NK-92 (cell line): ENCODE data around the gene SLC4A9.

Experiments used
- DNase-seq: peaks from one replicate; lab custom pipeline; 2025; ENCODE audit not compliant: unreplicated experiment; lab: John Stamatoyannopoulos, UW

SLC4A9 gene

GRCh38 chr5:140360681-140361479 is 886 bp downstream of the SLC4A9 start:
- no peak for DNase-seq

GRCh38 chr5:140361901-140362300 is 1.9 kb downstream of the SLC4A9 start:
- no peak for DNase-seq

- DNase-seq: no peak
Observed at GRCh38 chr5:140362311-140362710, 2.3 kb downstream of the SLC4A9 start.

- DNase-seq: no peak
Observed at GRCh38 chr5:140362875-140363630, 3.1 kb downstream of the SLC4A9 start.

GRCh38 chr5:140363631-140364471 is 3.9 kb downstream of the SLC4A9 start:
- DNase-seq: no peak

GRCh38 chr5:140364472-140364765 is 4.4 kb downstream of the SLC4A9 start:
- no peak for DNase-seq

- no peak for DNase-seq
Observed at GRCh38 chr5:140365282-140365681, 5.3 kb downstream of the SLC4A9 start.

GRCh38 chr5:140365941-140366340 is 5.9 kb downstream of the SLC4A9 start:
- no peak for DNase-seq

- no peak for DNase-seq
Observed at GRCh38 chr5:140366589-140367255, 6.7 kb downstream of the SLC4A9 start.

- DNase-seq: no peak
Observed at GRCh38 chr5:140367256-140368013, 7.4 kb downstream of the SLC4A9 start.

GRCh38 chr5:140371356-140372151 is 11.6 kb downstream of the SLC4A9 start:
- DNase-seq: no peak

- DNase-seq: no peak
Observed at GRCh38 chr5:140372971-140373487, 13.0 kb downstream of the SLC4A9 start.

GRCh38 chr5:140381351-140381750 is 21.4 kb downstream of the SLC4A9 start:
- DNase-seq: no peak

- DNase-seq: no peak
Observed at GRCh38 chr5:140381972-140382371, 22.0 kb downstream of the SLC4A9 start.

GRCh38 chr5:140382866-140383265 is 22.9 kb downstream of the SLC4A9 start:
- DNase-seq: no peak

GRCh38 chr5:140383300-140383699 is 23.3 kb downstream of the SLC4A9 start:
- DNase-seq: no peak

GRCh38 chr5:140388052-140388451 is 28.1 kb downstream of the SLC4A9 start:
- DNase-seq: no peak

- no peak for DNase-seq
Observed at GRCh38 chr5:140391312-140391711, 31.3 kb downstream of the SLC4A9 start.

- no peak for DNase-seq
Observed at GRCh38 chr5:140391732-140392131, 31.7 kb downstream of the SLC4A9 start.
